Mesendoderm (in vitro differentiated cells): ENCODE measurements around the gene SETD3.

Source experiments
- DNase-seq: peaks from one replicate; pipeline ENCODE4 v3.0.0; 2013
- H2AK5ac ChIP-seq: 2 replicates; pipeline ENCODE4 v1.6.1; 2013; ENCODE audit warnings: low read length, inconsistent platforms
- H2BK120ac ChIP-seq: 2 replicates; pipeline ENCODE4 v1.6.1; 2013; ENCODE audit warnings: low read depth, mild to moderate bottlenecking, low read length, moderate library complexity, mixed read lengths
- H2BK15ac ChIP-seq: replicated peaks from 2 replicates; pipeline ENCODE4 v1.6.1; 2013; ENCODE audit warnings: low read depth, mild to moderate bottlenecking, moderate library complexity
- H2BK5ac ChIP-seq: 2 replicates; pipeline ENCODE4 v1.6.1; 2013; ENCODE audit warnings: low read length, inconsistent platforms
- H3K18ac ChIP-seq: 2 replicates; pipeline ENCODE4 v1.6.1; 2013; ENCODE audit warnings: mild to moderate bottlenecking, low read length, mixed read lengths
- H3K23ac ChIP-seq: one replicate; pipeline ENCODE4 v1.6.1; 2013; ENCODE audit warnings: low read length
- H3K27ac ChIP-seq: 2 replicates; pipeline ENCODE4 v1.5.1; 2013; ENCODE audit warnings: low read depth, mild to moderate bottlenecking, inconsistent platforms, low read length, moderate library complexity
- H3K27me3 ChIP-seq: 2 replicates; pipeline ENCODE4 v1.6.1; 2013; ENCODE audit warnings: low read length, control low read depth, mild to moderate bottlenecking, inconsistent platforms; ENCODE audit not compliant: insufficient read depth, poor library complexity
- H3K36me3 ChIP-seq: 2 replicates; pipeline ENCODE4 v1.6.1; 2013; ENCODE audit warnings: low read length, inconsistent platforms; ENCODE audit not compliant: control insufficient read depth, insufficient read depth
- H3K4ac ChIP-seq: one replicate; pipeline ENCODE4 v1.6.1; 2013; ENCODE audit warnings: low read depth, mild to moderate bottlenecking, low read length, moderate library complexity
- H3K4me1 ChIP-seq: 2 replicates; pipeline ENCODE4 v1.6.1; 2013; ENCODE audit warnings: low read depth, low read length, inconsistent platforms; ENCODE audit not compliant: control insufficient read depth
- H3K4me2 ChIP-seq: 2 replicates; pipeline ENCODE4 v1.6.1; 2013; ENCODE audit warnings: low read length
- H3K4me3 ChIP-seq: 2 replicates; pipeline ENCODE4 v1.5.1; 2013; ENCODE audit warnings: mild to moderate bottlenecking, low read length
- H3K56ac ChIP-seq: one replicate; pipeline ENCODE4 v1.6.1; 2013; ENCODE audit warnings: low read length
- H3K79me1 ChIP-seq: 2 replicates; pipeline ENCODE4 v1.6.1; 2013; ENCODE audit warnings: low read length, inconsistent platforms
- H3K79me2 ChIP-seq: 2 replicates; pipeline ENCODE4 v1.6.1; 2013; ENCODE audit warnings: mild to moderate bottlenecking, low read length; ENCODE audit not compliant: control insufficient read depth, insufficient read depth
- H3K9ac ChIP-seq: 2 replicates; pipeline ENCODE4 v1.6.1; 2013; ENCODE audit warnings: low read length, inconsistent platforms
- H4K5ac ChIP-seq: one replicate; pipeline ENCODE4 v1.6.1; 2013; ENCODE audit warnings: low read length
- H4K8ac ChIP-seq: one replicate; pipeline ENCODE4 v1.6.1; 2013; ENCODE audit warnings: low read depth, mild to moderate bottlenecking, control low read depth, low read length, moderate library complexity
- WGBS: extraction: QIAGEN DNeasy Blood & Tissue Kit; methylation state at CpG from one replicate; pipeline ENCODE4 v1.1.7; 2013; ENCODE audit warnings: low lambda C conversion rate, missing lambda C conversion rate; ENCODE audit not compliant: insufficient coverage; ENCODE audit errors: extremely low coverage; 5-methylcytosine and 5-hydroxymethylcytosine counted together

Gene SETD3

GRCh38 chr14:99524804-99525698 is 44.4 kb upstream of the SETD3 start:
- Histone ChIP-seq H3K4me3 (no peak overlapping the region), H3K36me3 (no peaks in the 10 kb centered on the region), H2BK120ac (no peak overlapping the region), H3K79me2 (no peaks in the 10 kb centered on the region), H3K27me3 (no peaks in the 10 kb centered on the region), H3K4me1 (peaks cover 9% of the 10 kb centered on the region), H3K56ac (no peak overlapping the region), H3K79me1 (no peaks in the 10 kb centered on the region), H3K18ac (no peak overlapping the region), H2BK15ac (no peak overlapping the region), H4K5ac (no peak overlapping the region), H4K8ac (no peak overlapping the region), H3K27ac (no peak overlapping the region), H3K4ac (no peak overlapping the region), H3K4me2 (no peak overlapping the region), H3K9ac (no peak overlapping the region), H3K23ac (no peak overlapping the region), H2AK5ac (no peak overlapping the region), H2BK5ac (no peak overlapping the region)
- WGBS: no CpG with 5 or more reads among the region's 17 CpGs
- peak; percentile 72 for DNase-seq

- Histone ChIP-seq H2AK5ac (no peak overlapping the region), H4K5ac (no peak overlapping the region), H3K36me3 (no peaks in the 10 kb centered on the region), H2BK15ac (no peak overlapping the region), H3K4ac (no peak overlapping the region), H3K27ac (no peak overlapping the region), H3K4me1 (peaks cover 9% of the 10 kb centered on the region), H3K56ac (no peak overlapping the region), H4K8ac (no peak overlapping the region), H2BK5ac (no peak overlapping the region), H3K9ac (no peak overlapping the region), H3K79me2 (no peaks in the 10 kb centered on the region), H3K18ac (no peak overlapping the region), H3K23ac (no peak overlapping the region), H3K4me2 (no peak overlapping the region), H2BK120ac (no peak overlapping the region), H3K79me1 (no peaks in the 10 kb centered on the region), H3K4me3 (no peak overlapping the region), H3K27me3 (no peaks in the 10 kb centered on the region)
- WGBS: no CpG with 5 or more reads among the region's 16 CpGs
- no peak for DNase-seq
Observed at GRCh38 chr14:99524091-99524661, 43.5 kb upstream of the SETD3 start.

- H3K4ac ChIP-seq: no peak overlapping the region
- no peaks in the 10 kb centered on the region for H3K79me1 ChIP-seq
- H3K36me3 ChIP-seq: no peaks in the 10 kb centered on the region
- no peaks in the 10 kb centered on the region for H3K27me3 ChIP-seq
- H2AK5ac ChIP-seq: no peak overlapping the region
- H2BK120ac ChIP-seq: no peak overlapping the region
- H3K4me3 ChIP-seq: no peak overlapping the region
- H4K8ac ChIP-seq: no peak overlapping the region
- H3K56ac ChIP-seq: no peak overlapping the region
- no peaks in the 10 kb centered on the region for H3K79me2 ChIP-seq
- H3K4me2 ChIP-seq: no peak overlapping the region
- DNase-seq: no peak
- H3K23ac ChIP-seq: peak overlapping the region; percentile 24
- no peak overlapping the region for H2BK15ac ChIP-seq
- no peak overlapping the region for H3K9ac ChIP-seq
- H3K4me1 ChIP-seq: peaks cover 9% of the 10 kb centered on the region
- WGBS: no CpG with 5 or more reads among the region's 5 CpGs
- H3K18ac ChIP-seq: no peak overlapping the region
- no peak overlapping the region for H4K5ac ChIP-seq
- no peak overlapping the region for H3K27ac ChIP-seq
- no peak overlapping the region for H2BK5ac ChIP-seq
Observed at GRCh38 chr14:99523704-99524055, 43.0 kb upstream of the SETD3 start.

GRCh38 chr14:99522934-99523703 is 42.5 kb upstream of the SETD3 start:
- DNase-seq: peak; percentile 65
- peak overlapping the region; percentile 44 for H3K27ac ChIP-seq
- no CpG with 5 or more reads among the region's 14 CpGs for WGBS

GRCh38 chr14:99522457-99522891 is 41.8 kb upstream of the SETD3 start:
- WGBS: no CpG with 5 or more reads among the region's 12 CpGs
- no peak overlapping the region for H3K23ac ChIP-seq
- H3K4me3 ChIP-seq: no peak overlapping the region
- H2BK15ac ChIP-seq: no peak overlapping the region
- H3K9ac ChIP-seq: peak overlapping the region; percentile 24
- H3K27me3 ChIP-seq: no peaks in the 10 kb centered on the region
- H3K4me1 ChIP-seq: peaks cover 9% of the 10 kb centered on the region
- H3K79me2 ChIP-seq: no peaks in the 10 kb centered on the region
- no peak overlapping the region for H4K5ac ChIP-seq
- no peak overlapping the region for H3K18ac ChIP-seq
- no peak overlapping the region for H4K8ac ChIP-seq
- no peak overlapping the region for H2BK5ac ChIP-seq
- H3K56ac ChIP-seq: peak overlapping the region; percentile 53
- no peak overlapping the region for H3K27ac ChIP-seq
- no peaks in the 10 kb centered on the region for H3K79me1 ChIP-seq
- H2BK120ac ChIP-seq: no peak overlapping the region
- no peak overlapping the region for H2AK5ac ChIP-seq
- DNase-seq: peak; percentile 47
- no peaks in the 10 kb centered on the region for H3K36me3 ChIP-seq
- no peak overlapping the region for H3K4me2 ChIP-seq
- no peak overlapping the region for H3K4ac ChIP-seq

More at GRCh38 chr14:99522934-99523703, 42.5 kb upstream of the SETD3 start:
- Histone ChIP-seq H3K4me3 (no peak overlapping the region), H3K4me1 (peaks cover 9% of the 10 kb centered on the region), H2BK15ac (no peak overlapping the region), H3K79me2 (no peaks in the 10 kb centered on the region), H3K56ac (peak overlapping the region; percentile 34), H3K27me3 (no peaks in the 10 kb centered on the region), H3K36me3 (no peaks in the 10 kb centered on the region), H2BK5ac (no peak overlapping the region), H3K9ac (no peak overlapping the region), H3K23ac (peak overlapping the region; percentile 24), H3K79me1 (no peaks in the 10 kb centered on the region), H2BK120ac (no peak overlapping the region), H3K18ac (no peak overlapping the region), H3K4ac (no peak overlapping the region), H2AK5ac (no peak overlapping the region), H4K8ac (no peak overlapping the region), H4K5ac (no peak overlapping the region), H3K4me2 (no peak overlapping the region)
